K562 (cell line): ENCODE results near the gene SRP9. TPM values are rescaled to one million over a fixed set of nuclear protein-coding genes. Genes with fewer than 3 reads are reported as not detected.
A peak's percentile ranks its signal among the peaks of the same experiment; 100 is the strongest.

ENCODE experiments used
- ATF1 ChIP-seq, 2 experiments: fragments of 450-650 bp in 1 of 2; IDR thresholded peaks; 2 replicates each; pipeline ENCODE4 v1.6.1; 2016; ENCODE audit warnings: missing compliant biosample characterization in 1 of 2, missing genetic modification characterization in 1 of 2
- DIDO1 ChIP-seq: fragments of 450-650 bp; IDR thresholded peaks from 2 replicates; pipeline ENCODE4 v1.6.1; 2016; ENCODE audit warnings: low read depth, missing biosample characterization, missing genetic modification characterization
- KAT2B ChIP-seq: IDR thresholded peaks from one replicate; pipeline ENCODE4 v1.6.1; 2012; ENCODE audit warnings: low read depth, mild to moderate bottlenecking, control low read depth, inconsistent platforms, low read length, moderate library complexity
- KLF16 ChIP-seq: IDR thresholded peaks from 2 replicates; pipeline ENCODE4 v1.6.1; 2016; ENCODE audit warnings: antibody characterized with exemption
- MYNN ChIP-seq, 2 experiments: sonication (generic); formaldehyde crosslinking in 1 of 2; IDR thresholded peaks; 2 replicates each; pipeline versions ENCODE4 v1.5.0 to v1.6.1; 2016 to 2020; ENCODE audit warnings: antibody characterized with exemption in 1 of 2, missing genetic modification reagents in 1 of 2
- POLR2B ChIP-seq: fragments of 450-650 bp; IDR thresholded peaks from 2 replicates; pipeline ENCODE4 v1.6.1; 2018; ENCODE audit warnings: low read depth; ENCODE audit not compliant: partially characterized antibody
- SIX5 ChIP-seq, 2 experiments: IDR thresholded peaks; 2 replicates each; pipeline ENCODE4 v1.6.1; 2011; ENCODE audit warnings: low read length in 2 of 2, borderline replicate concordance in 1 of 2, low read depth in 1 of 2, mild to moderate bottlenecking in 1 of 2, moderate library complexity in 1 of 2; ENCODE audit not compliant: insufficient read depth in 1 of 2
- SRSF9 ChIP-seq: fragments of 200-400 bp; formaldehyde crosslinking; IDR thresholded peaks from 2 replicates; pipeline ENCODE4 v1.6.1; 2017; ENCODE audit warnings: low read depth, low read length, borderline replicate concordance
- YY1 ChIP-seq, 3 experiments: IDR thresholded peaks; 2 replicates each; pipeline ENCODE4 v1.6.1; 2011; ENCODE audit warnings: low read length in 2 of 3, mild to moderate bottlenecking in 2 of 3, moderate library complexity in 2 of 3, borderline replicate concordance in 1 of 3, control low read depth in 1 of 3, low read depth in 1 of 3; ENCODE audit not compliant: insufficient read depth in 3 of 3, insufficient replicate concordance in 2 of 3, control insufficient read depth in 1 of 3, insufficient read length in 1 of 3; ENCODE audit errors: extremely low read depth in 1 of 3
- ZNF408 ChIP-seq: fragments of 250-450 bp; sonication (Bioruptor Pico); IDR thresholded peaks from 2 replicates; pipeline ENCODE4 v1.4.0; 2020; ENCODE audit warnings: low read depth, mild to moderate bottlenecking, moderate library complexity
- polyA plus RNA-seq, 8 experiments: library from polyadenylated mRNA; depleted of rRNA in 4 of 8; stranded (reverse) in 5 of 8; unstranded in 3 of 8; fragments of >200 nt; fragmentation: Nextera tagmentation in 2 of 8; fragmentation: Illumina TruSeq in 1 of 8; extraction: Ambion mirVana in 2 of 8; extraction: Trizol in 1 of 8; gene quantifications; 2 replicates each; pipeline versions ENCODE4 v1.2.1 to v1.2.3, GENCODE V29; 2011 to 2014; ENCODE audit warnings: inconsistent platforms in 1 of 8, missing spikeins in 1 of 8
- total RNA-seq, 7 experiments: library from RNA; depleted of rRNA in 6 of 7; stranded (reverse); fragments of >200 nt in 6 of 7; fragmentation: Illumina TruSeq in 2 of 7; extraction: Trizol in 2 of 7; gene quantifications; 2 replicates each; pipeline versions ENCODE4 v1.2.1 to v1.2.3, GENCODE V29; 2011 to 2021; ENCODE audit warnings: low replicate concordance in 1 of 7
- TF ChIP-seq, protein P1 (sequence below): sonication (generic); formaldehyde crosslinking; IDR thresholded peaks from 2 replicates; pipeline ENCODE4 v1.8.0; 2022; ENCODE audit warnings: mild to moderate bottlenecking, missing genetic modification reagents
- TF ChIP-seq, protein P2 (sequence below): fragments of 450-650 bp; IDR thresholded peaks from 2 replicates; pipeline ENCODE4 v1.7.0; 2016; ENCODE audit warnings: borderline replicate concordance
- TF ChIP-seq, protein P3 (sequence below): sonication (generic); formaldehyde crosslinking; IDR thresholded peaks from 2 replicates; pipeline ENCODE4 v1.8.0; 2022; ENCODE audit warnings: mild to moderate bottlenecking, missing genetic modification reagents

Gene SRP9
- total and polyA plus RNA-seq, 9 of the 15 experiments (the other 6 are each of a cell fraction or from before 2014, with no cell fraction given), result 273 to 1,892 (median 668) TPM

DNA sequence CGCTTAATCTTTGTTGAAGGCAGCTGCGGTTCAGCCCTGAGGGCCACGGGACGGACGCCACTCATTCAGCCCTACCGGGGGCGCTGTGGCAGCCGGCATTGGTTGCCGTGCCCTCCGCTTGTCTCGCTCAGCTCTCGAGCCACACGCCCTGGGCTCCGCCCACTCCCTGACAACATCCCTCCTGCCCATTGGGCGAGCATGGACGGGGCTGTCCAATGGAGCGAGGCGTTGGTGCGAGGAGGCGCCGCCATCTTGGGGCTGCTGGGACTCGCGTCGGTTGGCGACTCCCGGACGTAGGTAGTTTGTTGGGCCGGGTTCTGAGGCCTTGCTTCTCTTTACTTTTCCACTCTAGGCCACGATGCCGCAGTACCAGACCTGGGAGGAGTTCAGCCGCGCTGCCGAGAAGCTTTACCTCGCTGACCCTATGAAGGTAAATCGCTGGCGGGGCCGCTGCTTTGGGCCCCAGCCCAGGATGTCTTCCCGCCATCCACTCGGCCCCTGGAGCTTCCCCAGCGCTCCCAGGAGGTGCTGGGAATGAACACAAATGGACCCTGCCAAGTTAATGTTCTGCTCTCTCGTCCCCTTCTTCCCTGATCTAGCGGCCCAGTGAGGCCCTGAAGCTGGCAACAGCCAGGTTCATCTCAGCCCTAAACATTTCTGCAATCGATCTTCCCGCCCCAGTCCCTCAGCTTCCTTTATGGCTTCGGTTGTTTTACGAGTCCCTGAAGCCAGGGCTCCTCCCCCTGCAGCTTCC lies at the start of gene SRP9 (continued):
- TF ChIP-seq, protein P1, sequence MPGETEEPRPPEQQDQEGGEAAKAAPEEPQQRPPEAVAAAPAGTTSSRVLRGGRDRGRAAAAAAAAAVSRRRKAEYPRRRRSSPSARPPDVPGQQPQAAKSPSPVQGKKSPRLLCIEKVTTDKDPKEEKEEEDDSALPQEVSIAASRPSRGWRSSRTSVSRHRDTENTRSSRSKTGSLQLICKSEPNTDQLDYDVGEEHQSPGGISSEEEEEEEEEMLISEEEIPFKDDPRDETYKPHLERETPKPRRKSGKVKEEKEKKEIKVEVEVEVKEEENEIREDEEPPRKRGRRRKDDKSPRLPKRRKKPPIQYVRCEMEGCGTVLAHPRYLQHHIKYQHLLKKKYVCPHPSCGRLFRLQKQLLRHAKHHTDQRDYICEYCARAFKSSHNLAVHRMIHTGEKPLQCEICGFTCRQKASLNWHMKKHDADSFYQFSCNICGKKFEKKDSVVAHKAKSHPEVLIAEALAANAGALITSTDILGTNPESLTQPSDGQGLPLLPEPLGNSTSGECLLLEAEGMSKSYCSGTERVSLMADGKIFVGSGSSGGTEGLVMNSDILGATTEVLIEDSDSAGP, result peak; percentile 18; the same call in 1 of the 2 replicates
- TF ChIP-seq DIDO1 (tag) (peak; percentile 80), SRSF9 (no peak), ZNF408 (no peak), SIX5 (IDR thresholded peaks at IDR 0.05; ENCODE audit: borderline replicate concordance in 1 of 2, insufficient read depth in 1 of 2, low read depth in 1 of 2, low read length in 2 of 2) (peak in 1 of 2 experiments; percentile 19; a peak in 1 of 4 replicates), KLF16 (peak; percentile 47; the same call in 1 of the 2 replicates), POLR2B (peak; percentile 96), YY1 (IDR thresholded peaks at IDR 0.05; ENCODE audit: borderline replicate concordance in 1 of 3, control insufficient read depth in 1 of 3, extremely low read depth in 1 of 3, insufficient read depth in 3 of 3, insufficient read length in 1 of 3, insufficient replicate concordance in 2 of 3, low read depth in 1 of 3, low read length in 2 of 3) (peak; percentile 92 to 94 (median 93)), ATF1 (CRISPR knock-in tag; IDR thresholded peaks at IDR 0.05) (no peak), ATF1 (tag; IDR thresholded peaks at IDR 0.05) (peak; percentile 93), KAT2B (no peak), MYNN (IDR thresholded peaks at IDR 0.05) (peak; percentile 88), MYNN (CRISPR knock-in tag; IDR thresholded peaks at IDR 0.05) (no peak)
- TF ChIP-seq, protein P2, sequence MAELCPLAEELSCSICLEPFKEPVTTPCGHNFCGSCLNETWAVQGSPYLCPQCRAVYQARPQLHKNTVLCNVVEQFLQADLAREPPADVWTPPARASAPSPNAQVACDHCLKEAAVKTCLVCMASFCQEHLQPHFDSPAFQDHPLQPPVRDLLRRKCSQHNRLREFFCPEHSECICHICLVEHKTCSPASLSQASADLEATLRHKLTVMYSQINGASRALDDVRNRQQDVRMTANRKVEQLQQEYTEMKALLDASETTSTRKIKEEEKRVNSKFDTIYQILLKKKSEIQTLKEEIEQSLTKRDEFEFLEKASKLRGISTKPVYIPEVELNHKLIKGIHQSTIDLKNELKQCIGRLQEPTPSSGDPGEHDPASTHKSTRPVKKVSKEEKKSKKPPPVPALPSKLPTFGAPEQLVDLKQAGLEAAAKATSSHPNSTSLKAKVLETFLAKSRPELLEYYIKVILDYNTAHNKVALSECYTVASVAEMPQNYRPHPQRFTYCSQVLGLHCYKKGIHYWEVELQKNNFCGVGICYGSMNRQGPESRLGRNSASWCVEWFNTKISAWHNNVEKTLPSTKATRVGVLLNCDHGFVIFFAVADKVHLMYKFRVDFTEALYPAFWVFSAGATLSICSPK, result no peak; the same call in 1 of the 2 replicates
- TF ChIP-seq, protein P3, sequence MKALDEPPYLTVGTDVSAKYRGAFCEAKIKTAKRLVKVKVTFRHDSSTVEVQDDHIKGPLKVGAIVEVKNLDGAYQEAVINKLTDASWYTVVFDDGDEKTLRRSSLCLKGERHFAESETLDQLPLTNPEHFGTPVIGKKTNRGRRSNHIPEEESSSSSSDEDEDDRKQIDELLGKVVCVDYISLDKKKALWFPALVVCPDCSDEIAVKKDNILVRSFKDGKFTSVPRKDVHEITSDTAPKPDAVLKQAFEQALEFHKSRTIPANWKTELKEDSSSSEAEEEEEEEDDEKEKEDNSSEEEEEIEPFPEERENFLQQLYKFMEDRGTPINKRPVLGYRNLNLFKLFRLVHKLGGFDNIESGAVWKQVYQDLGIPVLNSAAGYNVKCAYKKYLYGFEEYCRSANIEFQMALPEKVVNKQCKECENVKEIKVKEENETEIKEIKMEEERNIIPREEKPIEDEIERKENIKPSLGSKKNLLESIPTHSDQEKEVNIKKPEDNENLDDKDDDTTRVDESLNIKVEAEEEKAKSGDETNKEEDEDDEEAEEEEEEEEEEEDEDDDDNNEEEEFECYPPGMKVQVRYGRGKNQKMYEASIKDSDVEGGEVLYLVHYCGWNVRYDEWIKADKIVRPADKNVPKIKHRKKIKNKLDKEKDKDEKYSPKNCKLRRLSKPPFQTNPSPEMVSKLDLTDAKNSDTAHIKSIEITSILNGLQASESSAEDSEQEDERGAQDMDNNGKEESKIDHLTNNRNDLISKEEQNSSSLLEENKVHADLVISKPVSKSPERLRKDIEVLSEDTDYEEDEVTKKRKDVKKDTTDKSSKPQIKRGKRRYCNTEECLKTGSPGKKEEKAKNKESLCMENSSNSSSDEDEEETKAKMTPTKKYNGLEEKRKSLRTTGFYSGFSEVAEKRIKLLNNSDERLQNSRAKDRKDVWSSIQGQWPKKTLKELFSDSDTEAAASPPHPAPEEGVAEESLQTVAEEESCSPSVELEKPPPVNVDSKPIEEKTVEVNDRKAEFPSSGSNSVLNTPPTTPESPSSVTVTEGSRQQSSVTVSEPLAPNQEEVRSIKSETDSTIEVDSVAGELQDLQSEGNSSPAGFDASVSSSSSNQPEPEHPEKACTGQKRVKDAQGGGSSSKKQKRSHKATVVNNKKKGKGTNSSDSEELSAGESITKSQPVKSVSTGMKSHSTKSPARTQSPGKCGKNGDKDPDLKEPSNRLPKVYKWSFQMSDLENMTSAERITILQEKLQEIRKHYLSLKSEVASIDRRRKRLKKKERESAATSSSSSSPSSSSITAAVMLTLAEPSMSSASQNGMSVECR (CRISPR knock-in tag), result peak; percentile 73; the same call in 1 of the 2 replicates
